Astrocyte (in vitro differentiated cells and primary cell): ENCODE measurements around the gene PTK7. TPM values are rescaled to one million over a fixed set of nuclear protein-coding genes. Genes with fewer than 3 reads are reported as not detected.
A peak's percentile ranks its signal among the peaks of the same experiment; 100 is the strongest.
"Not testable (repeated sequence)": the region's sequence is repeated elsewhere in the genome, so short reads cannot be mapped to it uniquely, and the experiment has no call there.

ENCODE experiments used
- DNase-seq: peaks from one replicate; pipeline ENCODE4 v3.0.0-alpha.2; 2010; ENCODE audit warnings: low read depth
- FAIRE-seq: peaks from 2 replicates; lab custom pipeline; 2011; peaks lifted over from hg19 to GRCh38; lab: Jason Lieb, UNC
- H2AFZ ChIP-seq: 2 replicates; pipeline ENCODE4 v1.6.0; 2012; ENCODE audit warnings: low read depth, low read length, inconsistent platforms
- H3K27ac ChIP-seq: 2 replicates; pipeline ENCODE4 v1.5.1; 2011; ENCODE audit warnings: low read depth, low read length, inconsistent platforms
- H3K27me3 ChIP-seq: 2 replicates; pipeline ENCODE4 v1.6.0; 2011; ENCODE audit warnings: low read length, inconsistent platforms; ENCODE audit not compliant: insufficient read depth
- H3K36me3 ChIP-seq: 2 replicates; pipeline ENCODE4 v1.5.1; 2011; ENCODE audit warnings: low read length, inconsistent platforms; ENCODE audit not compliant: insufficient read depth
- H3K4me1 ChIP-seq: 2 replicates; pipeline ENCODE4 v1.5.1; 2011; ENCODE audit warnings: low read length, inconsistent platforms; ENCODE audit not compliant: insufficient read depth
- H3K4me2 ChIP-seq: 2 replicates; pipeline ENCODE4 v1.6.0; 2012; ENCODE audit warnings: low read length, inconsistent platforms
- H3K4me3 ChIP-seq: 2 replicates; pipeline ENCODE4 v1.5.1; 2011; ENCODE audit warnings: low read depth, mild to moderate bottlenecking, low read length, inconsistent platforms; ENCODE audit not compliant: insufficient read depth
- H3K79me2 ChIP-seq: 2 replicates; pipeline ENCODE4 v1.6.0; 2012; ENCODE audit warnings: mild to moderate bottlenecking, low read length, inconsistent platforms; ENCODE audit not compliant: insufficient read depth
- H3K9ac ChIP-seq: 2 replicates; pipeline ENCODE4 v1.6.0; 2012; ENCODE audit warnings: mild to moderate bottlenecking, low read length, inconsistent platforms
- H3K9me3 ChIP-seq: 2 replicates; pipeline ENCODE4 v1.5.1; 2012; ENCODE audit warnings: low read depth, mild to moderate bottlenecking, low read length, inconsistent platforms; ENCODE audit not compliant: insufficient read depth
- H4K20me1 ChIP-seq: 2 replicates; pipeline ENCODE4 v1.6.0; 2012; ENCODE audit warnings: low read length, inconsistent platforms; ENCODE audit not compliant: insufficient read depth
- H3K27ac Mint-ChIP-seq: one replicate; pipeline ENCODE4 v1.8.0; 2021; ENCODE audit warnings: mild to moderate bottlenecking, mixed read lengths; ENCODE audit not compliant: unreplicated experiment
- H3K27me3 Mint-ChIP-seq: one replicate; pipeline ENCODE4 v1.8.0; 2021; ENCODE audit warnings: low read depth, mixed read lengths; ENCODE audit not compliant: unreplicated experiment
- H3K36me3 Mint-ChIP-seq: one replicate; pipeline ENCODE4 v1.8.0; 2021; ENCODE audit warnings: low read depth, mixed read lengths; ENCODE audit not compliant: unreplicated experiment
- H3K4me1 Mint-ChIP-seq: one replicate; pipeline ENCODE4 v1.8.0; 2021; ENCODE audit warnings: low read depth, mixed read lengths; ENCODE audit not compliant: unreplicated experiment
- H3K4me3 Mint-ChIP-seq: one replicate; pipeline ENCODE4 v1.8.0; 2021; ENCODE audit warnings: mild to moderate bottlenecking, moderate library complexity, mixed read lengths; ENCODE audit not compliant: unreplicated experiment
- H3K9me3 Mint-ChIP-seq: one replicate; pipeline ENCODE4 v1.8.0; 2021; ENCODE audit warnings: mild to moderate bottlenecking, mixed read lengths; ENCODE audit not compliant: unreplicated experiment
- CTCF ChIP-seq: IDR thresholded peaks from 2 replicates; pipeline ENCODE4 v1.5.1; 2011; ENCODE audit warnings: low read depth, mild to moderate bottlenecking, inconsistent platforms, low read length, moderate library complexity; ENCODE audit not compliant: insufficient read depth
- EZH2 ChIP-seq: IDR thresholded peaks from 2 replicates; pipeline ENCODE4 v1.6.1; 2012; ENCODE audit warnings: mild to moderate bottlenecking, low read length, inconsistent platforms; ENCODE audit not compliant: insufficient read depth
- total RNA-seq: library from RNA; stranded (reverse); gene quantifications from 2 replicates; pipeline ENCODE4 v1.2.1, GENCODE V29; 2021

Gene PTK7
- total RNA-seq, 1 donor from 2014 or later = 506 TPM

GRCh38 chr6:43130429-43130828 is 54.3 kb downstream of the PTK7 start:
- Histone ChIP-seq H3K27ac (no peak overlapping the region), H3K79me2 (peaks cover 60% of the 10 kb centered on the region)
- no peaks in the 10 kb centered on the region for H3K9me3 Mint-ChIP-seq

GRCh38 chr6:43131379-43131778 is 55.3 kb downstream of the PTK7 start:
- H2AFZ ChIP-seq, H3K4me3 ChIP-seq, H3K9me3 Mint-ChIP-seq, H3K9ac ChIP-seq, H3K27me3 Mint-ChIP-seq, H3K9me3 ChIP-seq, H3K27ac ChIP-seq, FAIRE-seq, DNase-seq, H3K27me3 ChIP-seq, H3K4me2 ChIP-seq: not testable (repeated sequence)
- H3K36me3 Mint-ChIP-seq = peaks cover 25% of the 10 kb centered on the region
- H3K27ac Mint-ChIP-seq = peak overlapping the region; percentile 26
- peak overlapping the region; percentile 40 for H3K4me3 Mint-ChIP-seq
- peaks cover 46% of the 10 kb centered on the region for H3K4me1 Mint-ChIP-seq
- H3K36me3 ChIP-seq = peaks cover 14% of the 10 kb centered on the region
- H3K79me2 ChIP-seq = peaks cover 52% of the 10 kb centered on the region
- peaks cover 28% of the 10 kb centered on the region for H3K4me1 ChIP-seq
- H4K20me1 ChIP-seq = peaks cover 28% of the 10 kb centered on the region

More at GRCh38 chr6:43130429-43130828, 54.3 kb downstream of the PTK7 start:
- no peak overlapping the region for H3K4me2 ChIP-seq
- no peak overlapping the region for H3K9ac ChIP-seq
- Mint-ChIP-seq H3K4me3 (peak overlapping the region; percentile 40), H3K4me1 (peaks cover 55% of the 10 kb centered on the region), H3K27me3 (no peaks in the 10 kb centered on the region), H3K36me3 (peaks cover 24% of the 10 kb centered on the region), H3K27ac (peak overlapping the region; percentile 91)
- H3K9me3 ChIP-seq = no peaks in the 10 kb centered on the region
- H2AFZ ChIP-seq = no peak overlapping the region
- TF ChIP-seq EZH2 (no peak), CTCF (no peak)
- H3K36me3 ChIP-seq = peaks cover 14% of the 10 kb centered on the region
- FAIRE-seq (no peak), DNase-seq (no peak)
- H3K4me3 ChIP-seq = no peak overlapping the region
- H3K4me1 ChIP-seq = peaks cover 38% of the 10 kb centered on the region
- no peaks in the 10 kb centered on the region for H3K27me3 ChIP-seq
- H4K20me1 ChIP-seq = peaks cover 28% of the 10 kb centered on the region

GRCh38 chr6:43138267-43138666 is 62.2 kb downstream of the PTK7 start:
- no peak overlapping the region for H2AFZ ChIP-seq
- no peaks in the 10 kb centered on the region for H3K9me3 ChIP-seq
- H3K36me3 ChIP-seq = peaks cover 8% of the 10 kb centered on the region
- Mint-ChIP-seq H3K4me1 (peaks cover 18% of the 10 kb centered on the region), H3K27ac (no peak overlapping the region), H3K4me3 (no peak overlapping the region), H3K27me3 (no peaks in the 10 kb centered on the region), H3K9me3 (no peaks in the 10 kb centered on the region), H3K36me3 (peaks cover 26% of the 10 kb centered on the region)
- no peak overlapping the region for H3K27ac ChIP-seq
- TF ChIP-seq EZH2 (no peak), CTCF (no peak)
- H4K20me1 ChIP-seq = peaks cover 5% of the 10 kb centered on the region
- H3K27me3 ChIP-seq = no peaks in the 10 kb centered on the region
- H3K4me2 ChIP-seq = no peak overlapping the region
- no peak for DNase-seq
- H3K9ac ChIP-seq = no peak overlapping the region
- H3K79me2 ChIP-seq = no peaks in the 10 kb centered on the region
- H3K4me3 ChIP-seq = no peak overlapping the region
- no peak for FAIRE-seq
- H3K4me1 ChIP-seq = peaks cover 4% of the 10 kb centered on the region

GRCh38 chr6:43139973-43140372 is 63.9 kb downstream of the PTK7 start:
- not testable (repeated sequence) for H3K4me2 ChIP-seq, H4K20me1 ChIP-seq, H3K9ac ChIP-seq, H3K27me3 ChIP-seq, H3K9me3 Mint-ChIP-seq, H2AFZ ChIP-seq, H3K9me3 ChIP-seq, H3K4me3 Mint-ChIP-seq, H3K27me3 Mint-ChIP-seq, FAIRE-seq, DNase-seq, H3K79me2 ChIP-seq, H3K27ac ChIP-seq, H3K4me3 ChIP-seq
- peak overlapping the region; percentile 18 for H3K27ac Mint-ChIP-seq
- H3K4me1 Mint-ChIP-seq = peaks cover 33% of the 10 kb centered on the region
- peaks cover 27% of the 10 kb centered on the region for H3K36me3 Mint-ChIP-seq
- peaks cover 11% of the 10 kb centered on the region for H3K4me1 ChIP-seq
- H3K36me3 ChIP-seq = peaks cover 16% of the 10 kb centered on the region
